ENCODE results near the gene NHLRC4.

DNA sequence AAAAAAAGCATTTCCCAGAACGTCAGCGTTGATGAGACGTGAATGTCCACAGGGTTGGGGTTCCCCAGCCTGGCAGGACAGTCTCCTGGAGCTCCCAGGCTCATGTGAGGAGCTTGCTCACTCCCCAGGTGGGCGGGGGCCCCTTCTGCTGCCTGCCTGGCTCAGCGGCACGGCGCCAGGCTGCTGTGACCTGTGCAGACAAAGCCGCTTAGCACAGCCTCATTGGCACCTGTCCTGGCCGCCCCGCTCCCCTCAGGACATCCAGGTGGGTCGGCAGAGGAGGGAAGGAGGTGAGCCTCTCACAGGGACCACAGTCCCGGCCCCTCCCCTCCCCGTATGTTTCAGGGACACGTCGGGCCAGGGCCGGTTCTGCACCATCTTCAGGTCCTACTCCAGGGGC is 51.0 kb downstream of the NHLRC4 start:
- TF ChIP-seq EZH2phosphoT487 (IDR thresholded peaks at IDR 0.05; ENCODE audit: borderline replicate concordance, low read depth) (no peak), EP300 (IDR thresholded peaks at IDR 0.05; ENCODE audit: borderline replicate concordance in 1 of 2, low read depth in 1 of 2, low read length in 1 of 2) (no peak), TAF1 (IDR thresholded peaks at IDR 0.05; ENCODE audit: borderline replicate concordance, low read depth, low read length) (no peak), SMC3 (IDR thresholded peaks at IDR 0.05; ENCODE audit: low read depth, low read length) (no peak), NRF1 (IDR thresholded peaks at IDR 0.05; ENCODE audit: low read depth, low read length) (no peak), RFX5 (IDR thresholded peaks at IDR 0.05; ENCODE audit: low read length) (no peak)
- TF ChIP-seq, protein P1, sequence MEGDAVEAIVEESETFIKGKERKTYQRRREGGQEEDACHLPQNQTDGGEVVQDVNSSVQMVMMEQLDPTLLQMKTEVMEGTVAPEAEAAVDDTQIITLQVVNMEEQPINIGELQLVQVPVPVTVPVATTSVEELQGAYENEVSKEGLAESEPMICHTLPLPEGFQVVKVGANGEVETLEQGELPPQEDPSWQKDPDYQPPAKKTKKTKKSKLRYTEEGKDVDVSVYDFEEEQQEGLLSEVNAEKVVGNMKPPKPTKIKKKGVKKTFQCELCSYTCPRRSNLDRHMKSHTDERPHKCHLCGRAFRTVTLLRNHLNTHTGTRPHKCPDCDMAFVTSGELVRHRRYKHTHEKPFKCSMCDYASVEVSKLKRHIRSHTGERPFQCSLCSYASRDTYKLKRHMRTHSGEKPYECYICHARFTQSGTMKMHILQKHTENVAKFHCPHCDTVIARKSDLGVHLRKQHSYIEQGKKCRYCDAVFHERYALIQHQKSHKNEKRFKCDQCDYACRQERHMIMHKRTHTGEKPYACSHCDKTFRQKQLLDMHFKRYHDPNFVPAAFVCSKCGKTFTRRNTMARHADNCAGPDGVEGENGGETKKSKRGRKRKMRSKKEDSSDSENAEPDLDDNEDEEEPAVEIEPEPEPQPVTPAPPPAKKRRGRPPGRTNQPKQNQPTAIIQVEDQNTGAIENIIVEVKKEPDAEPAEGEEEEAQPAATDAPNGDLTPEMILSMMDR (IDR thresholded peaks at IDR 0.05) = no peak
- TF ChIP-seq, protein P2, sequence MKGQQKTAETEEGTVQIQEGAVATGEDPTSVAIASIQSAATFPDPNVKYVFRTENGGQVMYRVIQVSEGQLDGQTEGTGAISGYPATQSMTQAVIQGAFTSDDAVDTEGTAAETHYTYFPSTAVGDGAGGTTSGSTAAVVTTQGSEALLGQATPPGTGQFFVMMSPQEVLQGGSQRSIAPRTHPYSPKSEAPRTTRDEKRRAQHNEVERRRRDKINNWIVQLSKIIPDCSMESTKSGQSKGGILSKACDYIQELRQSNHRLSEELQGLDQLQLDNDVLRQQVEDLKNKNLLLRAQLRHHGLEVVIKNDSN (IDR thresholded peaks at IDR 0.05; ENCODE audit: borderline replicate concordance, low read depth) = no peak
